ENCODE data around the gene CEPT1. TPM values are rescaled to one million over a fixed set of nuclear protein-coding genes. Genes with fewer than 3 reads are reported as not detected.

Gene CEPT1
- total and polyA plus RNA-seq, 2 donors from 2014 or later = 19.2 to 35.7 TPM

DNA sequence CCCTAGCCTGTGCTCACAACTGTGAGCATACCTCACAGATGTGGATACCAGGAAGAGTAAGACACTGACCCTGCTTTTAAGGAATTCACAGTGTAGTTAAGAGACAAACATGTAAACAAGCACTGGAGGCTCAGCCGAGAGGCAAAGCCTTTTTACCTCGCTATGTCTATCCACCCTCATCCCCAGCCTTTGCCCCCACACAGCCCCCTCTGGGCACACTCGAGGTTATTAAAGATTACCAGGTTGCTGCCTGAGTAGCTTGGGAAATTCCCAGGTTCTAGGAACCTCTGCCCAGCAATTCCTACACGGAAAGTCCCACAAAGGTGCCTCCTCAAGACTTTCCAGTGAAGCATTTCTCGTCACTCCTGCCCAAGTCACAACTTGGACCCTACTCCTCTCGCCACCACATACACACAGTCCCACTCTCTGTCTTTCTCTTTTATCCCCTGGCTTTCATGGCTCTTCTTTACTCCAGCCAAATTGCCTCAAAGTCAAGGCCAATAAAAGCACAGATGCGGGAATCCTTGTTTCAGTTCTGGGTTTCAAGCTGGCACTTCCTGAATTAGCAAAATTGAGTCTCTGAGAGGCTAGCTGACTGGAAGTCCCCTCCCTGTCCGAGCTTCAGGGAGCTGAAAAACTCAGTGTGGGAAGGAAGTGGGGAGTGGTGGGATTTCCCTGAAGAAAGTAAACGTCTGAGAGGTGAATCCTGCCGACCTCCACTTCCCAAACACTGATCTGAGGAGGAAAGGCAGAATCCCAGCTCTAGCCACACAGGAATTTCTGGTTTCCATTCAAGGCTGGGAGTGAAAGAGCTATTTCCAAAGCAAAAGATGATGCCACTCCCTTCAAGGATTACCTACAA is 52.9 kb downstream of the CEPT1 start:
- DNase-seq = peak in 1 of 5 donors; percentile 10
- Histone ChIP-seq H3K4me3 (ENCODE audit: low read length in 3 of 3) (no peak overlapping the region), H3K27ac (ENCODE audit: low read depth in 2 of 2, low read length in 2 of 2) (peak overlapping the region; percentile 59 to 74), H3K27me3 (ENCODE audit: control insufficient read depth, insufficient read depth, low read length) (no peaks in the 10 kb centered on the region), H3K9ac (ENCODE audit: low read length in 3 of 3) (no peak overlapping the region), H3K9me3 (ENCODE audit: control insufficient read depth in 2 of 3, insufficient read depth in 1 of 3, low read length in 3 of 3) (no peaks in the 10 kb centered on the region), H3K4me1 (ENCODE audit: control insufficient read depth in 2 of 3, insufficient read depth in 2 of 3, low read depth in 1 of 3, low read length in 3 of 3) (peaks cover 0 to 26% (median 21%) of the 10 kb centered on the region in 3 donors), H3K36me3 (ENCODE audit: control insufficient read depth in 2 of 3, insufficient read depth in 3 of 3, low read length in 3 of 3) (peaks cover 0 to 21% (median 11%) of the 10 kb centered on the region in 3 donors)
- intact Hi-C loops (cut with DNase I) = no loop called here
- TF ChIP-seq, protein P1, sequence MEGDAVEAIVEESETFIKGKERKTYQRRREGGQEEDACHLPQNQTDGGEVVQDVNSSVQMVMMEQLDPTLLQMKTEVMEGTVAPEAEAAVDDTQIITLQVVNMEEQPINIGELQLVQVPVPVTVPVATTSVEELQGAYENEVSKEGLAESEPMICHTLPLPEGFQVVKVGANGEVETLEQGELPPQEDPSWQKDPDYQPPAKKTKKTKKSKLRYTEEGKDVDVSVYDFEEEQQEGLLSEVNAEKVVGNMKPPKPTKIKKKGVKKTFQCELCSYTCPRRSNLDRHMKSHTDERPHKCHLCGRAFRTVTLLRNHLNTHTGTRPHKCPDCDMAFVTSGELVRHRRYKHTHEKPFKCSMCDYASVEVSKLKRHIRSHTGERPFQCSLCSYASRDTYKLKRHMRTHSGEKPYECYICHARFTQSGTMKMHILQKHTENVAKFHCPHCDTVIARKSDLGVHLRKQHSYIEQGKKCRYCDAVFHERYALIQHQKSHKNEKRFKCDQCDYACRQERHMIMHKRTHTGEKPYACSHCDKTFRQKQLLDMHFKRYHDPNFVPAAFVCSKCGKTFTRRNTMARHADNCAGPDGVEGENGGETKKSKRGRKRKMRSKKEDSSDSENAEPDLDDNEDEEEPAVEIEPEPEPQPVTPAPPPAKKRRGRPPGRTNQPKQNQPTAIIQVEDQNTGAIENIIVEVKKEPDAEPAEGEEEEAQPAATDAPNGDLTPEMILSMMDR (IDR thresholded peaks at IDR 0.05; ENCODE audit: borderline replicate concordance, extremely low read depth, insufficient read depth) = no peak
- no peak for FAIRE-seq

DNA sequence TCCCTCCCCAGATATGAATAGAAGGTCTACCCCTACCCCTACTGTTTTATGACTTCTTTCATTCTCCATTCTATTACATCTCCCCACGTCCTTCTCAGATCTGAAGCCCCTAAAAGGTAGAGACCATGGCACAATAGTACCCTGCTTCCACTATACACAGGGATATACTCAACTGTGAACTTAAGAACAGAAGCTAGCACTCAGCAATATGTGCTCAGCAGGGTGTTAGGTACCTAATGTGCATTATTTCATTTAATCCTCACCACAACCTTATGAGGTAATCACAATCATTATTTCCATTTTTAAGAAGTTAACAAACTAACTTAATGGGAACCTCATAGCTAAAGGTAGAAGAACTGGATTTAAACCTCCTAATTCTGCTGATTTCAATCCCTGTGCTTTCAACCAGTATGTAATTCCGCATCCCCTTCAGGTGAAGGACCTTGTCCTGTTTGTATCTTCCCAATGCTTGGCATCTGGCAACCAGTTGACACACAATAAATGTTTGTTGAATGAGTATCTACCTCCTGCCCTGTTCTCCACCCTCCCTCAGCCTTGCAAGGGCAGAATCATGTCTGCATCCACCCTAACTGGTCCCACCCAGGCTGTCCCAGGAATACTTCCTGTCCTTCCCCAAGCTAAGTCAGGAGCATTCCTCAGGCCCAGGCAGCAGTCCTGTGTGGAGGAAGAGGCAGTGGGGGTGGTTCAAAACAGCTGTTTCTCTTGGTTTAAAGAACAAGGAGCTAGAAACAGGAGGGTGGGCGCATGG is 53.9 kb downstream of the CEPT1 start:
- DNase-seq (no peak), FAIRE-seq (no peak)
- Histone ChIP-seq H3K27ac (ENCODE audit: low read depth in 2 of 2, low read length in 2 of 2) (peak overlapping the region; percentile 62 to 74), H3K27me3 (ENCODE audit: control insufficient read depth, insufficient read depth, low read length) (no peaks in the 10 kb centered on the region), H3K4me3 (ENCODE audit: low read length in 3 of 3) (no peak overlapping the region), H3K9me3 (ENCODE audit: control insufficient read depth in 2 of 3, insufficient read depth in 1 of 3, low read length in 3 of 3) (no peaks in the 10 kb centered on the region), H3K4me1 (ENCODE audit: control insufficient read depth in 2 of 3, insufficient read depth in 2 of 3, low read depth in 1 of 3, low read length in 3 of 3) (peaks cover 0 to 26% (median 21%) of the 10 kb centered on the region in 3 donors), H3K9ac (ENCODE audit: low read length in 3 of 3) (no peak overlapping the region), H3K36me3 (ENCODE audit: control insufficient read depth in 2 of 3, insufficient read depth in 3 of 3, low read length in 3 of 3) (peaks cover 0 to 11% (median 11%) of the 10 kb centered on the region in 3 donors)
- intact Hi-C loops (cut with DNase I) = no loop called here
- TF ChIP-seq, protein P1 (IDR thresholded peaks at IDR 0.05; ENCODE audit: borderline replicate concordance, extremely low read depth, insufficient read depth) = no peak

DNA sequence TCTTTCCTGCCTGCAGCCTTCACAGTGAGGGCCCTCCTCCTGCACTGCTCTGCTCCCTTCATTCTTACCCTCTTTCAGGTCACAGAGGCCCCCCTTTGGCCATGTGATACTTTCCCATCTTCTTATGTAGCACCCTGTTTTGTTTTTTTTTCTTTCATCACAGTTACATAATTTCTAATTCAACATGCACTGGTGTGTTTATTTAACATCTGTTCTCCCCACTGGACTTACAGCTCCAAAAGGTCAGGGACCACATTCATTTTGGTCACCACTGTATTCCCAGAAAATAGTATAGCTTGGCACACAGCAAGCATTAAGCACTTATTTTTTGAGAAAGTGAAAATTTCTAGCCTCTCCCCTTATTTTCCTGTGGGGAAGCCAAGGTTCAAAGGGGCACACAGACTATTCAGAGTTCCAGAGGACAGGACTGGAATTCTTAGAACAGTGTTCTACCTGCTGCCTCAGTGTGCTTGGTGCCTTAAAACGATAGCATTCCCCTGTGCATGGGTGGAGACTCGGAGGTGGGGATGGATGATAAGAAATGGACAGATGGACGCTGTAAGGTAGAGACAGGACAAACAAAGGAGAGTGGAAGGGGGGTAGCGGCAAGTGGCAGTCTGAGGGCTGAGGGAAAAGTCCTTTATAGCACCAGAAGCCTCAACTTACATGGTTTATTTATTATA is 55.1 kb downstream of the CEPT1 start:
- Histone ChIP-seq H3K36me3 (ENCODE audit: control insufficient read depth in 2 of 3, insufficient read depth in 3 of 3, low read length in 3 of 3) (peaks cover 0 to 11% (median 9%) of the 10 kb centered on the region in 3 donors), H3K4me1 (ENCODE audit: control insufficient read depth in 2 of 3, insufficient read depth in 2 of 3, low read depth in 1 of 3, low read length in 3 of 3) (peaks cover 0 to 33% (median 29%) of the 10 kb centered on the region in 3 donors), H3K9me3 (ENCODE audit: control insufficient read depth in 2 of 3, insufficient read depth in 1 of 3, low read length in 3 of 3) (no peaks in the 10 kb centered on the region), H3K4me3 (ENCODE audit: low read length in 3 of 3) (no peak overlapping the region), H3K27ac (ENCODE audit: low read depth in 2 of 2, low read length in 2 of 2) (peak overlapping the region in 1 of 2 donors; percentile 62), H3K9ac (ENCODE audit: low read length in 3 of 3) (no peak overlapping the region), H3K27me3 (ENCODE audit: control insufficient read depth, insufficient read depth, low read length) (no peaks in the 10 kb centered on the region)
- DNase-seq = no peak
- intact Hi-C loops (cut with DNase I) = no loop called here
- FAIRE-seq = no peak
- TF ChIP-seq, protein P1 (IDR thresholded peaks at IDR 0.05; ENCODE audit: borderline replicate concordance, extremely low read depth, insufficient read depth) = no peak
